COLO668 (cell line): ENCODE data around the gene ARF3.

Source experiments
- DNase-seq: peaks from one replicate; lab custom pipeline; 2025; ENCODE audit not compliant: unreplicated experiment; lab: John Stamatoyannopoulos, UW

ARF3 gene

DNA sequence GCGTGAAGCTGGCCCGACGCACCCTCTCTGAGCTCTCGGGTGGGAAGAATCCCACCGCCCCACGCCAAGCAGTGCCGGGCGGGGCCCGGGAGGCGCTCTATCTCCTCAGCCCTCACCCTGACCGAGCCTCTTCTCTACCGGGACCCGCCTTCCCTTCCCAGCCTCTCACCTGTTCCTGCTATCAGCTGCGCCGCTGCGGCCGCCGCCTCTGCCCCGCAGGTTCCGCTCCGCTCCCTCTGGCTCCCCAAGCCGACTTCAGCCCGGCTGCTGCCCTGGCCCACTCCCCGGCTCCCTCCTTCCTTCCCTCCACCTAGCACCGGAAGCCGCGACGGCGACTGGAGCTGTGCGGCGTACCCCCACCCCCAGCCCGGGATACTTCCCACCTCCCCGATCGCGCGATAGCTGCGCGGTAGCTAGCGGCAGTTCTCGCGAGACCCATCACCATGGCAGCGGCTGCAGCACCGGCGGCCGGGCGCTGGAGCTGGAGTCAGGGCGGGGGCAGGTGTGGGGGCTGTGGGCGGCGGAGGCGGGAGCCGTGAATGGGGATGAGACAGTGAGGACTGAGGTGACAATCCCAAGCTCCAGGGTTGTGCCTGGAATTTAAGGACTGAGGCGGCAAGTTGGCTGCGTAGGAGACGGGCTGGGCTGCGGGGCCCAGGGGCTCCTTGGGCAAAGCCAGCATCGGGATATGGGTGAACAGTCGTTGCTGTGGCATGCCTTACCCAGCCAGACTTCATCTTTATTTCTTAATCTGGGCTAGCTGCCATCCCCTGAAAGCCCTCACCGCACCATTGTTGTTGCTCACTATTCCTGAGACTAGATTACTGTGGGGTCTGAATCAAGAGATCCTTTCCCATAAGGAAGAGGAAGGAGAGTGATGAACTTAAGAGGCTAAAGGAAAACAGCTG, at the start of gene ARF3:
Gene ARF3 (minus strand): TSS at position 347 of the 908 bp plus-strand sequence. CDS start 16,392 bp downstream, outside the sequence.
- peak; percentile 94 for DNase-seq

DNA sequence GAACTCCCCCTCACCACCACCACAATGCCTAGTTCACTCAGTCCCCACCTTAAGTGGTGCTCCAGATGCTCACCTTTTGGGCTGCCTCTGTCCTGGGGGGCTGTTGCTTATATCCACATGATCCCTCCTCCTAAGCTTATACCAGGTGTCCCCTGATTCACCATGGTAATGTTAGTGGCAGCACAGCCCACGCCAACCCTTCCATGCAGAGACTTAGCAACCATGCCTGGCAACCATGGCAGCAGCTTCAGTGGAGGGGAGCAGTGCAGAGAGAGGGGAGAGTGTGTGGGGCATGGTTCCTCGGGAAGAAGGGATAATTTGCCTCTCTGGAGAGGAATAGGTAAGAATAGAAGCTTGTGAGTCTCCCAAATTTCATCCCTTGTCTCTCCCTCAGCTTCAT, 43.1 kb upstream of the ARF3 start:
- no peak for DNase-seq

DNA sequence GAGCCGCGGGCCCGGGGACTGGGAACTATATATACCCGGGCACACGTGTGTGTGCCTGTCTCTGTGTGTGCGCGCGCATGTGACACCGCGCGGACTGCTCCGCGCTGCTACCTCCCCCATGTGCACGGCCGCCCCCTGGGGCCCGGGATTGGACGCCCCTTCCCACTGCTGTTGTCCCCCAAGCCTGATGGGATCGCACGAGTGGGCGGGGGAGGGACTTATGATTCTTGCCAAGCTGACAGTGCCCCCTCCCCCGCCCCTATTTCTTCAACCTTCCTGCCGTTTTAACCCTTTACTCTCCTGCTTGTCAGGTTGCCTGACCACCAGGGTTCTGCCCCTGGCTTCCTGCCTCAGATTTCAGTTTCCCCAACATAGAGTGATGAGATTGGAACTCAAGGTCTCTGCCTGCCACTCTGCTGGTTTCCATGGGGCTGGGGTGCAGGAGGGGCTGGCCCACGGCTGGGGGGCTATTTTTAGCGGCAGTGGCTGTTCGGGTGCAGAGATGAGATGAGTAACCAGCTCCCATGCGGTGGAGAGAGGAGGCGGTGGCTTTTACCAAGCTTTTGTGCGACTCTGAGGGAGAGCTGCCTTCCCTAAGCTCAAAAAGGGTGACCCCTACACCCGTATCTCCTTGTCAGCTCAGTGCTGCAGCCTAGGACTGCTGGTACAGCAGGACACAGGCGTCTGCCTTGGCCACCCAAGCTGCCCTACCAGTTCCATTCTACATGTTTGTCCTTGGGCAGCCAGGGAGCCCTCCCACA, 42.3 kb upstream of the ARF3 start, which contains the start of gene DDN:
Gene DDN (minus strand): TSS at position 5 of the 761 bp plus-strand sequence. CDS start 88 bp downstream, outside the sequence.
- peak; percentile 58 for DNase-seq

DNA sequence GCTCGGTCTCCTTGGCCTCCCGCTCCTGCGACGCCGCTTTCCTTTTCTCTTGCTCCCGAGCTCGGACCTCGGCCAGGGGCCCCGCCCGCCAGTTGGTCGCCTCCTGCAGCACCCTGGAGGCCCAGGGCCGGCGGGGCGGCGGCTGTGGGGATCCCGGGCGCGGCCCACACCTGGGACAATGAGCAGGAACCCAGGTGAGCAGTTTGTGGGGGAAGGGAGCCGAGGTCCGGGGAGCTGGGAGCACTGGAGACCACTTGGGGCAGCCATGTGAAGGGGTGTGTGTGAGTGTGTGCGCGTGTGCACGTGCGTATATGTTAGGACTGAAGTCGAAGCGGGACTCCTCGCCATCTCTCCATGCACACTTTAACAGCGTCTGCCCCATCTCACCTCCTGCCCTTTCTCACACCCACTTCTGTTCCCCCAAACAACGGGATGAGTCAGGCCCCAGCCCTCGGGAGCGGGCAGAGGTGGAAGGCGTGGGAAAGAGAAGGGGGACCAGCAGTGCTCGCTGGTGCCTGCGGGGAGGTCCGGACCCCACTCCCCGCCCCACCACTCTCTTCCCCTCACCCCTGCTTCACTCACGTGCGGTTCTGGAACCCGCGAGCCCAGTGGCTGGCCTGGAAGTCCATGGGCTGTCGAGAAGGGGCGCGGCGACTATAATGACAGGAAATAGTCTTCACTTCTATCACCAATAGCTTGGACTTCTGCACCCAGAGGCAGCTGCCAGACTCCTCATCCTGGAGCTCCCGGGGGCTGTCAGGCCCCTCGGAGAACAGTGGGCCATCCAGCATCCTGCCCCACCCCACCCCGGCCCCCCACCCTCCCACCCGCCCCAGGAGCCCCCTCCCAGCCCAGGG, 41.4 kb upstream of the ARF3 start:
- DNase-seq = peak; percentile 45

DNA sequence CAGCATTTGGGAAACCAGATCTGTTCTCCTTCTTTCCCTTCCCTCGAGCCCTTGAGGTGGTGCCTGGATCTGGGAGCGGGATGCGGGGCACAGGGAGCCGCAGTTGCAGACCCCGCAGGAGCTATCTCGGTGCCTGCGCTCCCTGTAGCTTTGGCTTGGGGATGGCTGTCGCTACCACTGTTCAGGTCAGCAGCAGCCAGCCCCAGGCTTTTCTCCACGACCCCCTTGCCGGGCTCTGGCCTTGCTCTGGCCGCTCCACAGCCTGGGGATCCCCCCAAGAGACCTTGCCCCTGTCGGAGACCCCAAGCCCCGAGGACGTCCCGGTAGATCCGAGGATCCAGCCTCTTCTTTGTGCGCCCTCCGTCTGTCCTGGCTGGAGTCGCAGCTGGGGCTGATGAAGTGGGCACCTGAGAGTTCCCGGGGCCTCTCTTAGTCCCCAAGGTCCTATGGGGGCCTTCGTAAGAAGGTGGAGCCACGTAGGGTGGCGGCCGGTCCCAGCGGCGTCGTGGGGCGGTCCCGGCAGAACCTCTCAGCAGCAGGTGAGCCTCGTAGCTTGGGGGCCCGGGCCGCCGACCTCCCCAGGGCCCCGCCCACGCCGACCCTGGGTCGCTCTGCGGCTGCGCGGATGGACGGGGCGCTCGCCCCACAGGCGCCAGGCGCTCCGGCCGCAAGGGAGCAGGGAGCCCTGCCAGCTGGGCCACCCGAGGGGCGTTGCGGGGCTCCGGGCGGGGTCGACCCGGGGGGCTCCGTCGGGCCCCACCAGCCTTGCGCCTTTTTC, 40.6 kb upstream of the ARF3 start:
- peak; percentile 46 for DNase-seq

DNA sequence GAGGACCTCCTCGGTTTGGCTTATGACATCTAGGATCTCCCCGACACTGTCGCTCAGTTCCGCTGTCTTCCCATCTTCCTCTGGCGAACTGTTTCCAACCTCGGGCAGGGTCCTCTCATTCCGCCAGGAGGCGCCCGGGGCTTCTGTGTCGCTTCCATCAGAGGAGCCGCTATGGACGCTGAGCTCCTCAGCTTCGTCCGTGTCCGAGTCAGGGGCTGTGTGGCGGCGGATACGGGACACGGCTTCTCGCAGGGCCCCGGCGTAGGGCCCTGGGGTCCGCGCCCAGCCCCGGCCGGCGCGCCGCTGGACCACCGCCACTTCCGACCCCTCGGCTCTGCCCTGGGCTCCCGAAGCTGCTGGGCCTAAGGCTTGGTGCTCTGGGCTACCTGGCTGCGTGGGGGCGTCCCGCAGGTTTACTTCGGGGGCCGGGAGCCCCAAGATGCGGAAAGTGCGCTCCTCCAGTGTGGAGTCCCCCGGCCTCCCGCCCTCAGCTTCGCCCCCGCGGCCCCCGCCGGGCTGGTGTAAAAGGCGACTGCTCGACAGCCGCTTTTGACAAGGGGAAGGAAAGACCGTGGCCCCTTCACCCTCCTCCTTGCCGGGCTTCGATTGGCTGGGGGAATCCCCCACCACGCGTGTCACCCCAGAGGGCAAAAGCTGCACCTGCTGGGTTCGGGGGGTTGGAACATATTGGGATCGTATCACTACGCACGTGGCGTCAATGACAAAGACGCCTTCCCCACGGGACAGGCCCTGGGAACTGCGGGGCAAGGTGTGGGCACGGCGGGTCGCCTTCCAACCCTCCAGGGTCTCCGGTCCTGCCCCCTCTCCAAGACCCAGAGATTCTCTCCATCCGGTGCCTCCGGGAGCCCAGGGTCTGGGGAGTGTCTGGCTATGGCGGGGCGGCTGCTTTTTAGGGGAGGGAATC, 39.8 kb upstream of the ARF3 start:
- peak; percentile 76 for DNase-seq

DNA sequence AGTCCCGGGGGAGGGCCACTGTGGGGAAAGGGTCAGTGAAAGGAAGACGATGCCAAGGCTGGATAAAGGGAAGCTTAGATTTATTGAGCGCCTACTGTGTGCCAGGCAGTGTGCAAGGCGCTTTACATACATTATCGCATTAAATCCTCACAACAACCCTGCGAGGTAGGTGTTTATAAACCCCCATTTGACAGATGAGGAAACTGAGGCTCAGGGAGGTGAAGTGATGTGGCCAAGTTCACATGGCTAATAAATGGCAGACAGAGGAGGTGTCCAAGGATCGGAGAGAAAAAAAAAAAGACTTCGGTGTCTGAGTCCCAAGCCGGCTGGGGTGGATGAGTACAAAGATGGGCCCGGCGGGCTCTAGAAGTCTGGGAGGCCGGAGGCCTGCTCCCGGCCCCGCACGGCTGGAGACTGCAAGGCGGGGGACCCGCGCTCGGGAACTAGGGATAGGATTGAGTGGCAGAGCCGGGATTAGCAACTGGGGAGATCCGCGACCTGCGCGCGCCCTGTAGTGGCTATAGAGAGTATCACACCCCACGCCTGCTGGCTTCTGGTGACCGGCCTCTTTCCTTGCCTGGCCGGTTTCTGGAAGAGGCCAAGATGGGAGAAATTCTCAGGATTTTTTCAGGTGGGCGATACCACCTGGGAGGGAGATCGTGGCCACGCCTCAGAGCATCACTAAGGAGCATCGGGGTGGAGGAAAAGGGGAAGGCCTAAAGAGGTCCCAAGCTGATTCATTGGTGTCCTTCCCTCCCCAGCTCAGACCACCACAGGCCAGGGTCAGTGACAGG, 38.0 kb upstream of the ARF3 start:
- DNase-seq = peak; percentile 72

DNA sequence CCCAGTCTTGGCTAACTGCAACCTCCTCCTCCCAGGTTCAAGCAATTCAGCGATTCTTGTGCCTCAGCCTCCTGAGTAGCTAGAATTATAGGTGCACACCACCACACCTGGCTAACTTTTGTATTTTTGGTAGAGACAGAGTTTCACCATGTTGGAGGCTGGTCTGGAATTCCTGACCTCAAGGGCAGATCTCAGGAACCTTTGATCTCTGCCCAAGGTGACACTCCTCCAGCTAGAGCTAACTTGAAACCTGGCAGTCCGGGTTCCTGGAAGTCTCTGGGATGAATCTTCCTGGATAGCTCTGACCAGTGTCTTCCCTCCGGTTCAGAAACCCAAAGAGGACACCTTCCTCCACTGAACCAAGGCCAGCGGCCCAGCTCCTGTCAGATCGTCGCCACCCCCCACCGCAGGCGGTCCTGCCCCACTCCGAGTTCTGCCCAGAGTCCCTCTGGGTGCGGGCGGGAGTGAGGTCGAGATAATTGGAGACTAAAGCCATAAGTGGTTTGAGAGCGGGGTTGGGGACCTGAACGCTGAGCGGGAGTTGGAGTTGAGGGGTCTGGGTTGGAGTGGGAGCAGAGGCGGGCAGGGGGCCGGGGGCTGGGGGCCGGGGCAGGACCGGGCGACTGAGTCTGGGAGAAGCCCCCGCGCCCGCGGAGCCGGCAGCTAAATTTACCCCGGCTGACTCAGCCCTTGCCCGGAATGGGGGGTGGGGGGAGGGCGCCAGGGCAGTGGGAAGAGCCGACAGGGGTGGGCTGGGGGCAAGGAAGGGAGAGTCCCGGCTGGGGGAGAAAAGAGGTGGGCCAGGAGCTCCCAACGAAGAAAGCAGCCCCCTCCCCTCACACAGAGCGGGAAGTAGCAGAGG, 37.2 kb upstream of the ARF3 start:
- DNase-seq = no peak

DNA sequence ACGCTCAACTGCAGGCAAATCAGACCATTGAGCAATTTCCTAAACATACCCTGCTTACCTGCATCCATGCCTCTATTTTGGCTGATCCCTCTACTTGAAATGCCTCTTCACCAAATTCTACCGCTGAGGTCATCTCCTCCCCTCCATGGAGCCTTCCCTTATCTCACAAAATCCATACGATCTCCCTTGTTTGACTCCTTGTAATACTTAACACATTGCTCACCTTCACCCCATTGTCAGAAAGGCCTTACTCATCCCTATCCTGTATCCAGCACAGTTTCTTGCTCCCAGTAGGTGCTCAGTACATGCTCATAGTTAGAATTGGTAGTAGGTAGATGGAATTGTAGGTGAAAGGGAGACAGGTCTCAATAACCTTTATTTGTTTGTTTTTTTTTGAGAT, 36.5 kb upstream of the ARF3 start:
- no peak for DNase-seq

DNA sequence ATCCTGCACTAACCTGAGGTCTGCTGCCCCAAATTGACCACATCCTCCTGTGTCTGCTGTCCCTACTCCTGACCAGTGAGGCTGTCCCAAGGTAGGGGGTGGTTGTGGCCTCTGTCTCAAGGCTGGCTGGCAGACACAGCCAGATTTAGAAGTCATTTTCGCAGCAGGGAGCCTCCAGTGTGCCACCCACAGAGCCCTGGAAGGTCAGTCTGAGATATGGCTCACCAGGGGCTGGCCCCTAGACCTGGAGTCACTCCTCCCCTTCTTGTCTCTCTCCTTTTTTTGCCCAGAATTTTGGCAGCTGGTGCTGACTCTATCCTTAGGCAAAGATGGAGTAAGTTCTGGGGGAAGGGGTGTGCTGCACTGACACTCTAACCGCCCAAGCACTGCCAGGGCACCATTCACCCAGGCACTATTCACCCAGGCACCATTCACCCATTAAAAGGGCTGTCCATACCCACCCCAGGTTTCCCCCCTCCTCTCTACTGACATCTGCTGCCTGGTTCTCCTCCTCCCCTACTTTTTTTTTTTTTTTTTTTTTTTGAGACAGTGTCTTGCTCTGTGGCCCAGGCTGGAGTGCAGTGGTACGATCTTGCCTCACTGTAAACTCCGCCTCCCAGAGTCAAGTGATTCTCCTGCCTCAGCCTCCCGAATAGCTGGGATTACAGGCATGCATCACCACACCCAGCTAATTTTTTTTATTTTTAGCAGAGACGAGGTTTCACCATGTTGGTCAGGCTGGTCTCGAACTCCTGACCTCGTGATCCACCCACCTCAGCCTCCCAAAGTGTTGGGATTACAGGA, 34.2 kb upstream of the ARF3 start:
- DNase-seq = no peak

DNA sequence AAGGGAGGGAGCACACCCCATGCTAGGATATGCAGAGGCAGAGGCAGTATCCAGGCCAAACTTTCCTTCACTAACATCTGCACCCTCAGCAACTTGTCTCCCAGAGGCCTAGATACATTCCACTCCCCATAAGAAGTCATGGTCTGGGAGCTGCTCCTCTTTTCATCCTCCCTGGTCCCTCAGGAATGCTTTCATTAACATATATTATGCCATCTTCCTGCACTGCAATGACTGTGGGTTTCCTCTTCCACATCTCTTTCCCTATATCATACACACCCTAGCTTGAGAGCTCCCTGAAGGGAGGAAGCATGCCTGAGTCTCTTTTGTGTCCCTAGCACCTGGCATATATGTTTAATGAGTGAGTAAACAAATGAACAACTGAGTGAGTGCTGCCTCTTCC, 33.3 kb upstream of the ARF3 start:
- peak; percentile 13 for DNase-seq

DNA sequence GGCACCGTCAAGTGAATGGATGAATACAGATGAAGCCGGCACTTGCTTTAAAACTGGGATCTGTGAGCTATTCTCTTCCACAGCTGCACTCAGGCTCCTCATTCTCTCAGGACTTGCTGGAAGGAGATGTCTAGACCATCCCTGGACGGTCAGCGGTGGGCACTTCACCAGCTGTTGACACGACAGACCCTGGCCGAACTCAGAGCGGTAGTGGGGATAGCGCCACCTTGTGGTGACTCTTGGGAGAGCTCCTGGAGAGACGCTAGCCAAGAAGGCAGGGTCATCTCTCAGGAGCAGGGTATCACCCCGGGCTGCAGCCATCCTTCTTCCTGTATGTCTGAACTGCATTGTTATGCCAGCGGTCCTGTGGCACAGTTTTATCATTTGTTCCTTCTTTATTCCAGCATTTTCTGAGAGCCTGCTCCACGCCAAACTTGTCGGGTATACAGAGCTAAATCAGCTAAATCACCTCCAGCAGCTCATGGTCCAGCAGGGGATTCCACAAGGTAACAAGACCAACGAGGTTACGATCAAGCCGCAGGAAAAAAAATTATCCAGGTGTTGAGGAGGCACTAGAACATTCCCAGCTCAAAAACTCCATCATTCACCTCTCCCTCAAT, 30.9 kb upstream of the ARF3 start:
- peak; percentile 39 for DNase-seq

DNA sequence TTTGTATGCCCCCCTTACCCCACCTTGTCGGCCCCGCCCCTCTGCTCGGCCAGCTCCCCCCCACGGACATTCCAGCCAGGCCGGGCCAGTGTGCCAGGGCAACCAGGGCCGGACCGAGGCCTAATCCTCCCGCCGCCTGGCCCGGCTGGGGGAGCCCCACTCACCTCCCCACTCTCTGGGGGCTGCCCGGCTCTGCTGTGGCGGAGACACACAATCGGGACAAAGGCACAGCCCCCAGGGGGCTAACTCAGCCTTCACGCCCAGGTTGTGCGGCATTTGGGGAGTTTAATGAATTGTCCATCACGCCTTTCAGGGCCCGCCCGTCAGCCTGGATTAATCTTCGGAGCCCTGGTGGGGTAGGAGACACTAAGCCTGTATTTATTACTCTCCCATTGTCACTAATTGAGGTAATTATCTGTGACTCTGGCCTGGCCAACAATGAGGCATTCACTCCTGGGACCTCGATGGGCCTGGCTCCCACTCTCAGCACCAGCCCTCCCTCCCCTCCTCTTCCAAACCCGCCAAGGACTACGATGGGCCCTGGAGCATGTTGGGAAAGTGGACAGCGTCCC, 29.5 kb upstream of the ARF3 start:
- DNase-seq = no peak

DNA sequence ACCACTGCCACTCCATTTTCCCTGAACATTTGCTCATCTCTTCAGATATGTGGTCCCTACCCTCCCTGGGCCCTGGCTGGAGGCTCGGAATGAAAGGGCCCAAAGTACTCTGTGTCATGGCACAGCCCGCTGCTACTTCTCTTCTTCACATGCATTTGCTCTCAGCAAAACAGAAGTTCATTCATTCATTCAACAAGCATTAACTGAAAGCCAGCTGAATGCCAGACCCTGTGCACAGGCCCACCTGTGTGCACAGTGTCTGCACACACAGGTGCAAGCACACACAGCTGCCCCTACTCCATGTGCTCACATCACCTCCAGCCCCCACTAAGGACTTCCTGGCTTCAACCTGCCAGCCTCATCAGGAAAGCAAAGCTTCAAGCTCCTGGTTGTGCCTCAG, 28.6 kb upstream of the ARF3 start:
- no peak for DNase-seq

DNA sequence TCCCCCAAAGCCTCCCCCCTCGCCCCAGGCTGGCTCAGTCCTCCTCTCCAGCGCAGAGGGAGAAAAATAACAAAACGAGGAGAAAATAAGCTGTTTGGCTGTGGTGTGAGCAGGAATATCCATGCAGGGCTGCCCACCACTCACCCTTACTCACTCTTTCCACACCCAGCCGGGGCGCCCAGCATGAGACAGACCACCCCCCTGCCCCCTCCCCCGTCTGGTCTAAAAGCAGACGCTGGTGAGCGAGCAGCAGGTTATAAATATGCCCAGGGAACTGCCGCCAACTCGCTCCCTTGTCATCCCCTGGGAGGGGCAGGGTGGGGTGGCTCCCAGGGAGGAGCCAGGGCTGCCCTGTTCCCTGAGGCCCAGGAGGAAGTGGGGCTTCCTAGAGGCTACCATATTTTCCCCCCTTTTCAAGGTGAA, 28.2 kb upstream of the ARF3 start:
- DNase-seq = no peak
